Keratinocyte (primary cell): ENCODE data around the gene CUX1. TPM values are rescaled to one million over a fixed set of nuclear protein-coding genes. Genes with fewer than 3 reads are reported as not detected.

Source experiments
- DNase-seq: peaks from one replicate; pipeline ENCODE4 v3.0.0-alpha.2; 2011; ENCODE audit warnings: low read depth, missing footprints, low spot score
- FAIRE-seq: peaks from 2 replicates; lab custom pipeline; 2011; peaks lifted over from hg19 to GRCh38; lab: Jason Lieb, UNC
- H2AFZ ChIP-seq: 2 replicates; pipeline ENCODE4 v1.6.0; 2012; ENCODE audit warnings: low read length, control low read depth, inconsistent platforms; ENCODE audit not compliant: control insufficient read depth
- H3K27ac ChIP-seq: 2 replicates; pipeline ENCODE4 v1.5.1; 2011; ENCODE audit warnings: low read length; ENCODE audit not compliant: control insufficient read depth, insufficient read depth
- H3K27me3 ChIP-seq: 3 replicates; pipeline ENCODE4 v1.6.0; 2011; ENCODE audit warnings: low read length; ENCODE audit not compliant: control insufficient read depth, insufficient read depth; ENCODE audit errors: extremely low read depth
- H3K36me3 ChIP-seq, 2 experiments: 2 replicates in 1 of 2; 3 replicates in 1 of 2; pipeline ENCODE4 v1.5.1; 2011; ENCODE audit warnings: low read length in 2 of 2, mild to moderate bottlenecking in 1 of 2; ENCODE audit not compliant: control insufficient read depth in 2 of 2, insufficient read depth in 2 of 2; ENCODE audit errors: extremely low read depth in 1 of 2
- H3K4me1 ChIP-seq: 3 replicates; pipeline ENCODE4 v1.5.1; 2011; ENCODE audit warnings: low read length; ENCODE audit not compliant: control insufficient read depth, insufficient read depth; ENCODE audit errors: extremely low read depth
- H3K4me2 ChIP-seq: 3 replicates; pipeline ENCODE4 v1.6.0; 2011; ENCODE audit warnings: low read depth, low read length; ENCODE audit not compliant: control insufficient read depth, insufficient read depth; ENCODE audit errors: extremely low read depth
- H3K4me3 ChIP-seq, 3 experiments: fragments of 200-600 bp in 1 of 3; sonication (generic) in 1 of 3; 2 replicates in 2 of 3; 3 replicates in 1 of 3; pipeline ENCODE4 v1.5.1; 2011 to 2016; ENCODE audit warnings: low read length in 3 of 3, mild to moderate bottlenecking in 3 of 3, control low read depth in 2 of 3, inconsistent platforms in 1 of 3, low read depth in 1 of 3, mixed read lengths in 1 of 3, mixed run types in 1 of 3, moderate library complexity in 1 of 3; ENCODE audit not compliant: control insufficient read depth in 2 of 3, insufficient read depth in 2 of 3; ENCODE audit errors: extremely low read depth in 1 of 3
- H3K79me2 ChIP-seq: 2 replicates; pipeline ENCODE4 v1.6.0; 2012; ENCODE audit warnings: low read length; ENCODE audit not compliant: control insufficient read depth, insufficient read depth
- H3K9ac ChIP-seq: 3 replicates; pipeline ENCODE4 v1.6.0; 2011; ENCODE audit warnings: low read length; ENCODE audit not compliant: control insufficient read depth, insufficient read depth; ENCODE audit errors: extremely low read depth
- H3K9me1 ChIP-seq: 3 replicates; pipeline ENCODE4 v1.6.0; 2011; ENCODE audit warnings: low read length; ENCODE audit not compliant: control insufficient read depth, insufficient read depth; ENCODE audit errors: extremely low read depth
- H3K9me3 ChIP-seq: 2 replicates; pipeline ENCODE4 v1.5.1; 2012; ENCODE audit warnings: low read depth, low read length; ENCODE audit not compliant: control insufficient read depth
- H4K20me1 ChIP-seq: 3 replicates; pipeline ENCODE4 v1.6.0; 2011; ENCODE audit warnings: low read length; ENCODE audit not compliant: control insufficient read depth, insufficient read depth; ENCODE audit errors: extremely low read depth
- CTCF ChIP-seq, 3 experiments: IDR thresholded peaks in 1 of 3; conservative IDR thresholded peaks in 1 of 3; optimal IDR thresholded peaks in 1 of 3; 2 replicates in 2 of 3; 3 replicates in 1 of 3; pipeline versions ENCODE3 to v1.5.1; 2011; ENCODE audit warnings: low read length in 3 of 3, mild to moderate bottlenecking in 3 of 3, moderate library complexity in 2 of 3, control low read depth in 1 of 3, inconsistent platforms in 1 of 3; ENCODE audit not compliant: insufficient read depth in 2 of 3; ENCODE audit errors: extremely low read depth in 1 of 3
- EZH2 ChIP-seq: IDR thresholded peaks from one replicate; pipeline ENCODE4 v1.6.1; 2012; ENCODE audit warnings: inconsistent platforms, mild to moderate bottlenecking, low read length, moderate library complexity
- dilution Hi-C: fragments of 300-500 bp; cut with MboI; formaldehyde crosslinking; loops from one replicate; pipeline ENCODE4 v1.7.0; 2020; ENCODE audit warnings: low sequenced_read_pairs; ENCODE audit not compliant: extremely low pct_ligation_motif_present
- polyA plus RNA-seq, 5 experiments: library from polyadenylated mRNA; depleted of rRNA in 3 of 5; stranded (reverse) in 3 of 5; stranded (forward) in 1 of 5; unstranded in 1 of 5; fragments of >200 nt; gene quantifications; 1 replicate in 1 of 5; 2 replicates in 3 of 5; 3 replicates in 1 of 5; pipeline versions ENCODE4 v1.2.1 to v1.2.3, GENCODE V29; 2011 to 2012; ENCODE audit warnings: missing spikeins in 2 of 5, low read depth in 1 of 5, low replicate concordance in 1 of 5

Gene CUX1
- polyA plus RNA-seq, 1 donor (not counting 4 experiments of a cell fraction or from before 2014, with no cell fraction given) = 18.3 TPM

DNA sequence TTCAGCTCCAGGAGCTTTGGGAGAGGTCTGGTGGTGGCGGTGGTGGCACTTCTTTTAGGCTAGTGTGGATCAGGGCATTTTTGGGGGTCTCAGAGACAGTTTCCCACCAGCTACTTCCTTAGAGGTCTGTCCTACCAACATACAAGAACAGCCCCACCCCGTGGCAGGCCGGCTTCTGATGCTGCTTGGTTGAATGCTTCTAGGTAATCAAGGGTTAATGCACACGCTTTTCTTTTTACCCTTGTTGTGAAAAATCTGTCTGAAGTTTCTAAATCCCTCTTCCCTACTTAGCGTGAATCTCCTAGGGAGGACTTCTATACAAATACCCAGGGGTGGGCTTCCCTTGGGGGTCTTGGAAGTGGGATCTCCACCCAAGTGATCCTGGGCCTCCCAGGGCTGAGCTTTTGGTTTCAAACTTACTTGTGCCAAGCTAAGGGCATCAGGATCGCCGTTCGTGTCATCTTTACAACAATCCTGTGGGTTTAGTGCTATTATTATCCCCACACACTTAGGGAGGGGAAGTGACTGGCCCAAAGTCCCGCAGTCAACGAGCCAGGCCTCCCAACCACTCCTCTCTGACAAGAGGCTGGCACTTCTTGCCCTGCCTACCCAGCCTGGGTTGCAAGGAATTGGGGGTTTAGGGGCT is 471.0 kb downstream of the CUX1 start:
- H3K4me3 ChIP-seq = no peak overlapping the region
- dilution Hi-C loops = no loop called here

DNA sequence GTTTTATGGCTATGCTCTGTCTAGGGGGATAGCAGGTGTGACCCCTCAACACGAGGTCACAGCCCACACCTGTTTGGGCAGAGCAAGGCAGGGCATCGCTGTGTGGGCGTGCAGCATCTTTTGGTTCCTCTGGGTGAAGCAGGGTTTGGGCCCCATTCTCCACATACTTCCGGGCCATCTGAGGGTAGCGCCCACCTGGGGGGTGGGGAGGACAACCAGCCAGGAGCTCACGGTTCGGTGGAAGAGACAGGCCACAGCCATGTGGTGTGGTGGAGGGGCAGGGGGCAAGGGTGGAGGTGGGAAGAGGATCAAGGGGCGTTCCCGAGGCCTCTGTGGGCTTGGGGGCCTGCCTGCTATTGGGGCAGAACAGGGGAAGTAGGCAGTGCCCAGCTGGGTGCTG is 471.6 kb downstream of the CUX1 start:
- no peak overlapping the region for H3K9ac ChIP-seq
- H3K9me1 ChIP-seq = no peaks in the 10 kb centered on the region
- TF ChIP-seq EZH2 = no peak
- TF ChIP-seq CTCF (optimal IDR thresholded peaks at IDR 0.05 in 1 of 3, IDR thresholded peaks at IDR 0.05 in 1 of 3, conservative IDR thresholded peaks at IDR 0.05 in 1 of 3; ENCODE audit: extremely low read depth in 1 of 3, insufficient read depth in 2 of 3, low read length in 3 of 3) = no peak
- DNase-seq = no peak
- peaks cover 3% of the 10 kb centered on the region for H3K4me1 ChIP-seq
- no peak overlapping the region for H3K4me2 ChIP-seq
- H3K27ac ChIP-seq = no peak overlapping the region
- dilution Hi-C loops = no loop called here
- H3K9me3 ChIP-seq = no peaks in the 10 kb centered on the region
- no peak overlapping the region for H2AFZ ChIP-seq
- no peaks in the 10 kb centered on the region for H3K79me2 ChIP-seq
- no peak overlapping the region for H3K4me3 ChIP-seq
- no peaks in the 10 kb centered on the region for H3K36me3 ChIP-seq
- no peak for FAIRE-seq
- H4K20me1 ChIP-seq = no peaks in the 10 kb centered on the region
- peaks cover 17% of the 10 kb centered on the region for H3K27me3 ChIP-seq

More for the DNA sequence above, 471.0 kb downstream of the CUX1 start:
- Histone ChIP-seq H3K4me1 (peaks cover 3% of the 10 kb centered on the region), H3K36me3 (no peaks in the 10 kb centered on the region), H3K9me3 (no peaks in the 10 kb centered on the region), H3K79me2 (no peaks in the 10 kb centered on the region), H3K27ac (no peak overlapping the region), H3K9me1 (no peaks in the 10 kb centered on the region), H3K27me3 (peaks cover 17% of the 10 kb centered on the region), H2AFZ (no peak overlapping the region), H3K4me2 (no peak overlapping the region), H3K9ac (no peak overlapping the region), H4K20me1 (no peaks in the 10 kb centered on the region)
- FAIRE-seq (no peak), DNase-seq (no peak)
- peak in 2 of 3 experiments; percentile 11 to 27 for TF ChIP-seq CTCF (optimal IDR thresholded peaks at IDR 0.05 in 1 of 3, IDR thresholded peaks at IDR 0.05 in 1 of 3, conservative IDR thresholded peaks at IDR 0.05 in 1 of 3; ENCODE audit: extremely low read depth in 1 of 3, insufficient read depth in 2 of 3, low read length in 3 of 3)
- no peak for TF ChIP-seq EZH2
